ENCODE data around the gene DNAJB12.
"Not testable (repeated sequence)": the region's sequence is repeated elsewhere in the genome, so short reads cannot be mapped to it uniquely, and the experiment has no call there.

Gene DNAJB12

DNA sequence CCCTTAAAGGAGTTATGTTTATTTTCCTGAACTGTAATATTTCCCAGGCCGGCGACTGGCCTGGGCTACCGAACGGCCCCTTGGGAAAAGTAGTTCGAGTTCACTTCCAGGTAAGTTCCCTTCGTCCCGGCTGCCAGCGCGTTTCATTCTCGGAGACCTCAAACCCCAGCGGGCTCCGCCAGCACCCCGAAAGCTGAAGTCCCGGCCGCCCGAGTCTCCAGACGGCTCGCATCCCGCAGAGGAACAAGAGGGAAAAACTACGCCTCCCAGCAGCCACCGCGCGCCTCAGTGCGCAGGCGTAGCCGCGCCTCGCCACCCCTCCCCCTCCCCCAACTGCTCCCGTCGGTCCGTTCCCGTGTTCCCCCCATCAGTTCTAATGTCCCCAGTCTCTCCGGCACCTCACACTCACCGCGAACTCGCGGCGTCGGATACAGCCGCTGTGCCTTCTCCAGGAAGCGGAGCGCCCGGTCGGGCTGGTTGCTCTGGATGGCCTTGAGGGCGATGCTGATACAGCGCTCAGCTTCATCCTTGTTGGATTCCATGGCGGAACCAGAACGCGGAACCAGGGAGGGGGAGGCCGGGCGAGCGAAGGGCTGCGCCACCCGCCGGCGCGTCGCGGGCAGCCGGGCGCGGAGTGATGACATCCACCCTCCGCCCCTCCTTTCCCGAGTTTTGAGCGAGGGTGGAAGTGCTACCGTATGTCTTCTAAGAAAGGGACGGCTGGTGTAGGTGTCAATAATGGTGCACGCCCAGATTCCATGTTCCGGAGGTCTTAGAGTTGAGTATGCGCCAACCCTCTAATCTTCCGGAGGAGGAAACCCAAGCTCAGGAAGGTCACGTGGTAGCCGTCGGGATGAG is at the start of gene DNAJB12:
TSS of gene DNAJB12 (minus strand) at position 564 of the 858 bp plus-strand sequence. CDS start at position 542, 22 bp downstream.
- peak within 1 kb of the TSS; percentile 62 for H3K4me3 ChIP-seq (ENCODE audit: low read depth, low read length)
- TF ChIP-seq, protein P1, sequence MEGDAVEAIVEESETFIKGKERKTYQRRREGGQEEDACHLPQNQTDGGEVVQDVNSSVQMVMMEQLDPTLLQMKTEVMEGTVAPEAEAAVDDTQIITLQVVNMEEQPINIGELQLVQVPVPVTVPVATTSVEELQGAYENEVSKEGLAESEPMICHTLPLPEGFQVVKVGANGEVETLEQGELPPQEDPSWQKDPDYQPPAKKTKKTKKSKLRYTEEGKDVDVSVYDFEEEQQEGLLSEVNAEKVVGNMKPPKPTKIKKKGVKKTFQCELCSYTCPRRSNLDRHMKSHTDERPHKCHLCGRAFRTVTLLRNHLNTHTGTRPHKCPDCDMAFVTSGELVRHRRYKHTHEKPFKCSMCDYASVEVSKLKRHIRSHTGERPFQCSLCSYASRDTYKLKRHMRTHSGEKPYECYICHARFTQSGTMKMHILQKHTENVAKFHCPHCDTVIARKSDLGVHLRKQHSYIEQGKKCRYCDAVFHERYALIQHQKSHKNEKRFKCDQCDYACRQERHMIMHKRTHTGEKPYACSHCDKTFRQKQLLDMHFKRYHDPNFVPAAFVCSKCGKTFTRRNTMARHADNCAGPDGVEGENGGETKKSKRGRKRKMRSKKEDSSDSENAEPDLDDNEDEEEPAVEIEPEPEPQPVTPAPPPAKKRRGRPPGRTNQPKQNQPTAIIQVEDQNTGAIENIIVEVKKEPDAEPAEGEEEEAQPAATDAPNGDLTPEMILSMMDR (IDR thresholded peaks at IDR 0.05; ENCODE audit: control insufficient read depth, extremely low read depth, insufficient read depth) = no peak
- DNase-seq (ENCODE audit: low read depth) = peak; percentile 85

DNA sequence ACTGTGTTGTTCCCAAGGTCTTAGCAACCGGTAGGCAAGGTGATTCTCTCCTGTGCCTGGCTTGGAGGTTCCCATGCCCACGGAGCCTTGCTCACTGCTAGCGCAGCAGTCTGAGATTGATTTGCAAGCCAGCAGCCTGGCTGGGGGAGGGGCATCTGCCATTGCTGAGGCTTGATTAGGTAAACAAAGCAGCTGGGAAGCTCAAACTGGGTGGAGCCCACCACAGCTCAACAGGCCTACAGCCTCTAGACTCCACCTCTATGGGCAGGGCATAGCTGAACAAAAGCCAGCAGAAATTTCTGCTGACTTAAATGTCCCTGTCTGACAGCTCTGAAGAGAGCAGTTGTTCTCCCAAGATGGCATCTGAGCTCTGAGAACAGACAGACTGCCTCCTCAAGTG is 40.9 kb upstream of the DNAJB12 start:
- not testable (repeated sequence) for H3K4me3 ChIP-seq (ENCODE audit: low read depth, low read length); DNase-seq (ENCODE audit: low read depth)

DNA sequence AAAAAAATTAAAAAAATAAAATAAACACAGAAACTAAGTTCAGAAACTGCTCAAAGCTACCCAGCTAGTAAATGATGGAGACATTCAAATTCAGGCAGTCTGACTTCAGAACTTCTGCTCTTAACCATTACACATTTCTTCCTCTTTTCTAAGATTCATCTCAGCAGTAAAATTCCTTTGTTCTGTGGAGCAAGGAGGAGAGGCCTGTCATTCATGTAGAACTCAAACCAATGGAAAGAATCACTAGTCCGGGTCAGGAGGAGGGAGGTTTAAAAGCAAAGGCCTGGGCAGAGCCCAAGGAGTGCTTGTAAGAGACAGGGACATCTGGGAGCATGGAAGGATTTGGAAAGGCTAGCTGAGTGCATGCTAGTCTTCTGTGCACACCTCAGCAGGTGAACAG is 37.9 kb upstream of the DNAJB12 start:
- TF ChIP-seq, protein P1 (IDR thresholded peaks at IDR 0.05; ENCODE audit: control insufficient read depth, extremely low read depth, insufficient read depth) = no peak
- no peak for DNase-seq (ENCODE audit: low read depth)
- H3K4me3 ChIP-seq (ENCODE audit: low read depth, low read length) = no peak overlapping the region

DNA sequence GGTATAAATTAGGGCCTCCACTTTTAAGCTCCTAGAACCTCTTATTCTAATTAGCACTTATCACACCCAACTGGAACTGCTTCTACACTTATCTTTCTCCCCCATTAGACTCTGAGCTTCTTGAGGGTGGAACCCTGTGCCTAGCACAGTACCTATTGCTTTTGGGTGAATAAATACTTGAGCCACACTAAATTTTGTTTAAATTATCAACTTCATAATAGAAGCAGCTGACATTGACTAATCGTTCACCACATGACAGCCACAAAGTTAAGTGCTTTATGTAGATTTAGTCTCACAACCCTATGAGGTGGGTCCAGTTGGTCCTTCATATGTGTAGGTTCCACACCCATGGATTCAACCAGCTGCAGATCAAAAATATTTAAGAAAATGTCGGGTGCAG is 36.0 kb upstream of the DNAJB12 start:
- no peak overlapping the region for H3K4me3 ChIP-seq (ENCODE audit: low read depth, low read length)
- no peak for DNase-seq (ENCODE audit: low read depth)
- TF ChIP-seq, protein P1 (IDR thresholded peaks at IDR 0.05; ENCODE audit: control insufficient read depth, extremely low read depth, insufficient read depth) = no peak

DNA sequence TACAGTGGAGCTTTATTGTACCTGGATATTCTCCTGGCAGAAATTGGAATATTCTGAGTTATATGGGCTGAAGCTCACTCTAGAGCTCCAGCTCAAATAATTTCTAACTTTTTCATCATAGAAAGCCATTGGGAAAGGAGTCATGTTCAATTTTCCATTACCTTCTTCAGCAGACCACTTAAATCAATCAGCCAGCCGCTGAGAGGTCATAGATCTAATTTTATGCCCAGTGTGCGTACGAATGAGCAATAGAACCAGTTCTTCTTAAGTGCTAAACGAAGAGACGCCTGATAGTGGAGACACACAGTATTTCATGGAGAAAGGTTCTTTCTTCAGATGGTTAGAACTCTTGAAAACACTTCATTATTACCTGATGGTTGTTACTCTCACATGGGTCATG is 35.0 kb upstream of the DNAJB12 start:
- no peak overlapping the region for H3K4me3 ChIP-seq (ENCODE audit: low read depth, low read length)
- TF ChIP-seq, protein P1 (IDR thresholded peaks at IDR 0.05; ENCODE audit: control insufficient read depth, extremely low read depth, insufficient read depth) = no peak
- no peak for DNase-seq (ENCODE audit: low read depth)

DNA sequence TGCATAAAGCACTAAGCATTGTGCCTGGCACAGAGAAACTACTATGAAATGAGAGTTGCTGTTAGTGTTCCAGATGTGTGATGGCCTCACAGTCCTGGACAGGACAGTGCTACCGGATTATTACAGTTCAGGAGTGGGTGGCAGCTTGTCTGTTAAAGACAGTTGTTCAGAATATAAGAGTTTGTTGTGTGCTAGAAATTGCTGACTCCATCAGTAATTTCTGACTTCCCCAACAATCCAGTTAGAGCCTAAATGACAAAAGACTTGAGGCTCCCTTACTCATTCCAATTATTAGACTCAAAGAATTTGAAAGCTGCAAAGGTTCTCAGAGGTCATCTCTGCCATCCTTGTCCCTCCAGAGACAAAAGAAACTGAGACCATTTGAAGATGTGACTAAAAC is 34.3 kb upstream of the DNAJB12 start:
- no peak for DNase-seq (ENCODE audit: low read depth)
- no peak overlapping the region for H3K4me3 ChIP-seq (ENCODE audit: low read depth, low read length)
- TF ChIP-seq, protein P1 (IDR thresholded peaks at IDR 0.05; ENCODE audit: control insufficient read depth, extremely low read depth, insufficient read depth) = no peak

DNA sequence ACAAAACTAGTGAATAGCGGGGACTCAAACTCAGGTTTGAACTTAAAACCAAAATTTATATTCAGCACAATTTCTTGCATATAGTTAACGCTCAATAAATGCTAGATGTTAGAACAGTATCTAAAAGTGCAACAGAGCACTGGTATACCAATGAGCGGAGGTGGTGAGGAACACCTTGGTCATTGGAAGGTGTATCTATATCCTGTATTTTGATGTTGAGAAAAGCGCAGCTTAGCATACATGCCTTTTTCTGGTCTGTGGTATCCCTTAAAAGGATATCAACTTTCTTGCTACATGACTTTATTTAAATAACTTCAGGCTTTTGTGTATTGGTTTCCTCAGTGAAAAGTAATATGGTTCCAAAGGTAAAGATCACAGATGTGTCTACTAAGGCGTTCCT is 33.3 kb upstream of the DNAJB12 start:
- no peak overlapping the region for H3K4me3 ChIP-seq (ENCODE audit: low read depth, low read length)
- TF ChIP-seq, protein P1 (IDR thresholded peaks at IDR 0.05; ENCODE audit: control insufficient read depth, extremely low read depth, insufficient read depth) = no peak
- DNase-seq (ENCODE audit: low read depth) = no peak

Data from LNCaP clone FGC (cell line).